K562 (cell line): ENCODE results near the gene DPH5.

ENCODE experiments used
- CEBPB ChIP-seq: fragments of 450-650 bp; IDR thresholded peaks from 2 replicates; pipeline ENCODE4 v1.6.1; 2016; ENCODE audit warnings: missing genetic modification characterization, missing compliant biosample characterization
- RBFOX2 ChIP-seq: fragments of 200-400 bp; formaldehyde crosslinking; IDR thresholded peaks from 2 replicates; pipeline ENCODE4 v1.6.1; 2017; ENCODE audit warnings: low read depth, mild to moderate bottlenecking, low read length, moderate library complexity
- RCOR1 ChIP-seq, 2 experiments: IDR thresholded peaks; 2 replicates each; pipeline ENCODE4 v1.6.1; 2012; ENCODE audit warnings: low read depth in 2 of 2, low read length in 2 of 2, borderline replicate concordance in 1 of 2, improper control_type of control experiment in 1 of 2
- TEAD4 ChIP-seq, 2 experiments: sonication (generic) in 1 of 2; formaldehyde crosslinking in 1 of 2; IDR thresholded peaks; 2 replicates each; pipeline versions ENCODE4 v1.6.1 to v1.8.0; 2012 to 2022; ENCODE audit warnings: borderline replicate concordance in 1 of 2, inconsistent platforms in 1 of 2, low read length in 1 of 2, mild to moderate bottlenecking in 1 of 2, missing genetic modification reagents in 1 of 2
- ZNF311 ChIP-seq: fragments of 250-450 bp; sonication (Bioruptor Pico); IDR thresholded peaks from 2 replicates; pipeline ENCODE4 v1.4.0; 2020; ENCODE audit warnings: mild to moderate bottlenecking, moderate library complexity
- TF ChIP-seq, protein P1 (sequence below), 3 experiments: IDR thresholded peaks in 2 of 3; conservative IDR thresholded peaks in 1 of 3; 2 replicates each; pipeline ENCODE4 v1.5.1; 2011 to 2012; ENCODE audit warnings: low read length in 3 of 3, mild to moderate bottlenecking in 3 of 3, control low read depth in 2 of 3, improper control_type of control experiment in 1 of 3, inconsistent platforms in 1 of 3, low read depth in 1 of 3, mixed read lengths in 1 of 3, moderate library complexity in 1 of 3; ENCODE audit not compliant: insufficient read depth in 2 of 3

DNA sequence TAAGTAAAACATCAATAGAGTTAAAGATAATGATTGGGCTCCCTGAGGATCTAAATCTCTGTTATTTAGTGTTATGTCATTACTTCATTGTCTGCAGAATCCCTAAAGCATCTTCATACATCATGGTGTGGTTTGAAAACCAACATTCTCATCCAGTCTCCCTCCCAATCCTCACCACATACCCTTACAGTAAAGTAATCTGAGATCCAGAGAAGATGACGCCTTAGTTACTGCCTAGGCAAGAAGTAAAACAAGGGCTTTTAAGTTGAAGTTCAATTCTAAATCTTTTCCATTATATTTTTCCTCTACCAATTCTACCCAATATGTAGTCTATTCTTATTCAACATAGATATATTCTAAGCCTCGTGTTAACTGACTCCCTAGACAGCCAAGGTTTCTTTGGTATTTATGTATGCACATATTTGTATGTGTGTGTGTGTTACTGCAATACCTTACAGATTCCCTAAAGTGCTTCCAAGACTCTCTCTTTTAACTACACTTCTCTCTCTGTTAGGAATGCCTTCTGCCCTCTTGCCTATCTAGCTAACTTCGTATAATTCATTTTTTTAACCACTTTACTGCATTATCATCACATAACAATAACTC, 17.3 kb downstream of the DPH5 start:
- TF ChIP-seq ZNF311 (CRISPR knock-in tag): no peak
- TF ChIP-seq TEAD4 (IDR thresholded peaks at IDR 0.05; ENCODE audit: low read length): no peak
- TF ChIP-seq TEAD4 (CRISPR knock-in tag; IDR thresholded peaks at IDR 0.05; ENCODE audit: borderline replicate concordance): no peak
- no peak for TF ChIP-seq CEBPB (tag)
- TF ChIP-seq RBFOX2: no peak
- TF ChIP-seq, protein P1, sequence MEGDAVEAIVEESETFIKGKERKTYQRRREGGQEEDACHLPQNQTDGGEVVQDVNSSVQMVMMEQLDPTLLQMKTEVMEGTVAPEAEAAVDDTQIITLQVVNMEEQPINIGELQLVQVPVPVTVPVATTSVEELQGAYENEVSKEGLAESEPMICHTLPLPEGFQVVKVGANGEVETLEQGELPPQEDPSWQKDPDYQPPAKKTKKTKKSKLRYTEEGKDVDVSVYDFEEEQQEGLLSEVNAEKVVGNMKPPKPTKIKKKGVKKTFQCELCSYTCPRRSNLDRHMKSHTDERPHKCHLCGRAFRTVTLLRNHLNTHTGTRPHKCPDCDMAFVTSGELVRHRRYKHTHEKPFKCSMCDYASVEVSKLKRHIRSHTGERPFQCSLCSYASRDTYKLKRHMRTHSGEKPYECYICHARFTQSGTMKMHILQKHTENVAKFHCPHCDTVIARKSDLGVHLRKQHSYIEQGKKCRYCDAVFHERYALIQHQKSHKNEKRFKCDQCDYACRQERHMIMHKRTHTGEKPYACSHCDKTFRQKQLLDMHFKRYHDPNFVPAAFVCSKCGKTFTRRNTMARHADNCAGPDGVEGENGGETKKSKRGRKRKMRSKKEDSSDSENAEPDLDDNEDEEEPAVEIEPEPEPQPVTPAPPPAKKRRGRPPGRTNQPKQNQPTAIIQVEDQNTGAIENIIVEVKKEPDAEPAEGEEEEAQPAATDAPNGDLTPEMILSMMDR (IDR thresholded peaks at IDR 0.05 in 2 of 3, conservative IDR thresholded peaks at IDR 0.05 in 1 of 3; ENCODE audit: insufficient read depth in 2 of 3, low read depth in 1 of 3, low read length in 3 of 3): no peak
- no peak for TF ChIP-seq RCOR1 (IDR thresholded peaks at IDR 0.05; ENCODE audit: borderline replicate concordance in 1 of 2, low read depth in 2 of 2, low read length in 2 of 2)
